Stimulated activated naive CD4-positive, alpha-beta T cell treated with Interleukin-2 at 50 U/mL for 16 hours (primary cell): ENCODE data around the gene TYROBP.
"Not testable (repeated sequence)": the region's sequence is repeated elsewhere in the genome, so short reads cannot be mapped to it uniquely, and the experiment has no call there.

Experiments used
- DNase-seq: peaks from one replicate; lab custom pipeline; 2025; lab: John Stamatoyannopoulos, UW

The TYROBP gene

DNA sequence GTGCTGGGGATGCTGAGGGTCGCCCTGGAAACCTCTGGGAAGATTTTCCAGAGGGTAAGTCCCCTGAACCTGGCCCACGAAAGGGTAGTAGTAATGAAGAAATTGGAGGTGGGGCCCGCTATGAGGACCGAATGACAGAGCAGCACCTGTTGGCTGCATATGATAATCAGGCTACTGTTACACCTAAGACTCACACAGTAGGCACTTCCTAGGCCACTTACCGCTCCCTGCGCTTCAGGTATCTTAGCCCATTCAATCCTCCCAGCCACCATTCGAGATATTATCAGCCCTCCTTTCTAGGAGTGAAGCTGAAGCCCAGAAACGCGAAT lies 23.7 kb upstream of the TYROBP start:
- no peak for DNase-seq

DNA sequence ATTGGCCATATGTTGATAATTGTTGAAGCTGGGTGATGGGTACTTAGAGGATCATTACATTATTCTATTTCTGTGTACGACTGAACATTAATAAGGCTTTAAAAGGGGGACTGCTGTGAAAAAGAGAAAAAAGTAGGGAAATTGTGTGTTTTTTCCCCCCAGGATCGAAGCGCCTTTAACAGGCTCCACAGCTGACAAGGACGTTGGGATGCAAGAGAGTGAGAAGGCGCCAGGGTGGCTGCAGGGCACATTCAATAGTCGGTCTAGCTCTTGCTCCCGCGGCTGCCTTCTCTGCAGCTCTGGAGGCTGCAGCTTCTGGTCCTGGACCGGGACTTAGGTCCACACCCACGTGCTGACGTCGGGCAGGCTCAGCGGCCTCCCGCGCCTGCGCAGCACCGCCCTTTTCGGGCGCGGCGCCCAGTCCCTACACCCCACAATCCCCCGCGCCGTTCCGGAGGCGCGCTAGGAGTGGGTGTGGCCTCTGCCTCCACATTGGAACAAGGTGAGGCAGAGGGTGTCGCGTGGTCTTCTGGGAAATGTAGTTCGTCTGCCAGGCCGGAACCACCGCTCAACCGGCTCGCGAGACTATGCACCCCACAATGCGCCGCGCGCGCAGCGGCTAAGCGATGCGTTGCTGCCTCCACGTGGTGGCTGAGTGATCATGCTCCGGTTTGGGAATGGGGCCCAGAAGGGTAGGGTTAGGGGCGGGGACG lies 23.2 kb upstream of the TYROBP start:
- DNase-seq: peak; percentile 99

DNA sequence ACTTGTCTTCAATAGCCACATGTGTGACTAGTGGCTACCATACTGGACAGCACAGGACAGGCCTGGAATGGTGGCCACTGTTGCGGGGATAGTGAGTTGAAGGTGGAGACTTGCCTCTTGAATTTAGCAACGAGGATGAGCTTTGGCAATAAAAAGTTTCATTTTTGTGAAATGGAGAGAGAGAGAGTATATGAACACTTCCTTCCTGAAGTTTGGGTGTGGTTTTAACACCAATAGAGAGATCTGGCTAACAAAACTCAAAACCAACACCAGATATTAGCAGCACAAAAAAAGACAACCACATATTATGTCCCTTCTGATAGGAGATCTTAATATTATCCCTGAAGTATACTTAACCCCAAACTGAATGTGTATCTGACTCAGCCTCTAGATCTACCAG lies 21.8 kb upstream of the TYROBP start:
- DNase-seq: no peak

DNA sequence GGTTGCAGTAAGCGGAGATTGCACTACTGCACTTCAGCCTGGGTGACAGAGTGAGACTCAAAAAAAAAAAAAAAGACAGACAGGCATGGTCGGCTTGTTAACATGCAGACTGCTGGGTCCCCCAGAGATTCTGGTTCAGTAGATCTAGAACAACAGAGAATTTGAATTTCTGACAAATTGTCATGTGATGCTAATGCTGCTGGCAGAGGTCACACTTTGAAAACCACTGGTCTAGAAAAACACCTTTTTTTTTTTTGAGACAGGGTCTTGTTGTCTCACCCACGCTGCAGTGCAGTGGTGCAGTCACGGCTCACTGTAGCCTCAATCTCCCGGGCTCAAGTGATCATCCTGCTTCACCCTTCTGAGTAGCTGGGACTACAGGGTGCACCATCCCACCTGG lies 20.4 kb upstream of the TYROBP start:
- no peak for DNase-seq

DNA sequence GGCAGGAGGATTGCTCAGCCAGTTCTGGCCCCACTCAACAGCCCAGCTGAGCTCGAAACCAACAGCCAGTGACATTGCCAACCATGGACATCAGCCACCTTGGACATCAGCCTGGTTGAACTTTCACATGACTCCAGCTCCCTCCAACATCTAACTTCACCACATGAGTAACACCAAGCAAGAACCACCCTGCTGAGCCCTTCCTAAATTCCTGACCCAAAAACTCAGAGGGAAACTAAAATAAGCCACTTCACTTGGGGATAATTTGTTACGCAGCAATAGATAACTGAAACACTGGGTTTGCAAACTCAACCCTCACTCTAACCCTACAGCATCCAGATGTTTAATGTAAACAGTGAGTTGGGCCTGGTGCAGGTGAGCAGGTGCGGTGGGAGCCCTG lies 17.4 kb upstream of the TYROBP start:
- no peak for DNase-seq

DNA sequence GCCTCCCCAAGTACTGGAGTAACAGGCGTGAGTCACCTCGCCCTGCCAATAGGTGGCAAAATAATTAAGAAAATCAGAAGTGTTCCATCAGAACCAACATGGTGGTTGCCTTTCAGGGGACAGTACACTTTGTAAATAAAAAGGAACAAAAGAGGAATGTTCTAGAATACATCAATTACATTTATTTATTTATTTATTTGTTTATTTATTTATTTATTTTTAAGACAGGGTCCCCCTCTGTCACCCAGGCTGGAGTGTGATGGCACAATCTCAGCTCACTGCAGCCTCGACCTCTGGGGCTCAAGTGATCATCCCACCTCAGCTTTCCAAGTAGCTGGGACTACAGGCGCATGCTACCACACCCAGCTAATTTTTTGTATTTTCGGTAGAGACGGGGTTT lies 12.9 kb upstream of the TYROBP start:
- no peak for DNase-seq

DNA sequence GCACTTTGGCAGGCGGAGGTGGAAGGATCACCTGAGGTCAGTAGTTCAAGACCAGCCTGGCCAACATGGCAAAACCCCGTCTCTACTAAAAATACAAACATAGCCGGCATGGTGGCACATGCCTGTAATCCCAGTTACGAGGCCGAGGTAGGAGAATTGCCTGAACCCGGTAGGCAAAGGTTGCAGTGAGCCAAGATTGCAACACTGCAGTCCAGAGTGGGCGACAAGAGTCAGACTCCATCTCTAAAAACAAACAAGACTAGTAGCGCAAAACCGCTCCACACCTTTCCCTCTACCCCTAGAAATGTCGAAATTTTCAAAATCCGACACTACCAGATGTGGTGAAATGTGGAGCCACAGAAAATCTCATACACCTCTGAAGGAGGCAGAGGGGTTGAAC lies 11.2 kb upstream of the TYROBP start:
- no peak for DNase-seq

DNA sequence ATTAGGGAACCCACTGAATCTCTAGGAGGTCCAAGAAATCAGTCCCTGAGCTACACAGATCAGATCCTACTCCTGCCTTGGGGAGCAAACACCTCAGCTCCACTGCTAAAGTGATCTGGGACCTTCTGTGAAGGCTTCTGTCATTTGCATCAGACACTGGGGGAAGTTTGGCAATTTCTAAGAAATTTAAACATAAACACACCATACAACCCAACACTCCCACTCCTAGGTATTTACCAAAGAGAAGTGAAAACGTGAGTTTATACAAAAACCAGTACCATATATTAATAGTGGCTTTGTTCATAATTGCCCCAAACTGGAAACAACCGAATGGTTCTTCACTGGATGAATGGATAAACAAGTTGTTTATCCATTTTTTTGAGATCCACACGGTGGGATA lies 7.3 kb upstream of the TYROBP start:
- no peak for DNase-seq

DNA sequence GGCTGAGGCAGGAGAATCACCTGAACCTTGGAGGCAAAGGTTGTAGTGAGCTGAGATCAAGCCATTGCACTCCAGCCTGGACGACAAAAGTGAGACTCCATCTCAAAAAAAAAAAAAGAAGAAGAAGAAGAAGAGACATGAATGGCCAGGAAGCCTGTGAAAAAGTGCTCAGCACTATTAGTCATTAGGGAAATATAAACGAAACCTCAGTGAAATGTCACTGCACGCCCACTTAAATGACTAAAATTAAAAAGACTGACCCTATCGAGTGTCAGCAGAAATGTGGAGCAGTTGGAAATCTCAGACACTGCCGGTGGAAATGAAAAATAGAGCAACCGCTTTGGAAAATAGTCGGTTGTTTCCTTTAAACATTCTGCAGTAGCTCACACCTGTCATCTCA lies 5.5 kb upstream of the TYROBP start:
- no peak for DNase-seq

DNA sequence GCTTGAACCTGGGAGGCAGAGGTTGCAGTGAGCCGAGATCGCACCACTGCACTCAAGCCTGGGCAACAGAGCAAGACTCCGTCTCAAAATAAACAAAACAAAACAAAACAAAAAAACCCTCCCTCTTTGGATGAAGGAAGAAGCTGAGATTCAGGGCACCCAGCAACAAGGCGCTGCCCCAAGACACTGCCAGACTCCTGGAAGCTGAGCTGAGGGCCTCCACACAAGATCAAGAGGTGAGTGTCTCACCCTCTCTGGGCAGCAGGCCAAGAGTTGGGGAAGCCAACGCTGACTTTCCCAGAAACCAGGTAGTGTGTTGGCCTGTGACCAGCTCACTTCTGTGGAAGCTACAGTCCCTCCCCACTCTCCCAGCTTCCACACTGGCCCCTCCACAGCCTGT lies 3.7 kb upstream of the TYROBP start:
- DNase-seq: no peak

DNA sequence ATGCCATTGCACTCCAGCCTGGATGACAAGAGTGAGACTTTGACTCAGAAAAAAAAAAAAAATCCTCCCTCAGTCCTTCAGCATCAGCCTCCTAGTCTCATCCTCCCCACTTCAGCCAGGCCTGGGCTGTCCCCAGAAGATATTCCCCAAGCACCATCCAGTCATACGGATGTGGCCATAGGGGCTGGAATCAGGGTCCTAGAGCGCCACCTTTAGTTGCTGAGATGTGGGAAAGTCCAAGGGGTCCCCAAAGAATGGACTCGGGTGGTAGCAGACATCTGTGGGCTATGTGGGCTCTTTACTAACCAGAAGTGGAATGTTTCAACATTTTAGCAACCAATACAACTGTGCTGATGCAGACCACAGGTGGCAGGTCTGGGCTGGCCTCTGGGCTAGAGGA lies 3.1 kb upstream of the TYROBP start:
- no peak for DNase-seq

DNA sequence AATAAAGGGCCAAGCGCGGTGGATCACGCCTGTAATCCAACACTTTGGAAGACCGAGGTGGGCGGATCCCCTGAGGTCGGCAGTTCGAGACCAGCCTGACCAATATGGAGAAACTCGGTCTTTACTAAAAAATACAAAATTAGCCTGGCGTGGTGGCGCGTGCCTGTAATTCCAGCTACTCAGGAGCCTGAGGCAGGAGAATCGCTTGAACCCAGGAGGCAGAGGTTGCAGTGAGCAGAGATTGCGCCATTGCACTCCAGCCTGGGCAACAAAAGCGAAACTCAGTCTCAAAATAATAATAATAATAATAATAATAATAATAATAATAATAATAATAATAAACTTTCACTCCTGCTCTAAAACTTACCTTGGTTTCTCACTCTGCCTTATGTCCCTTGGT lies 2.3 kb upstream of the TYROBP start:
- DNase-seq: not testable (repeated sequence)

DNA sequence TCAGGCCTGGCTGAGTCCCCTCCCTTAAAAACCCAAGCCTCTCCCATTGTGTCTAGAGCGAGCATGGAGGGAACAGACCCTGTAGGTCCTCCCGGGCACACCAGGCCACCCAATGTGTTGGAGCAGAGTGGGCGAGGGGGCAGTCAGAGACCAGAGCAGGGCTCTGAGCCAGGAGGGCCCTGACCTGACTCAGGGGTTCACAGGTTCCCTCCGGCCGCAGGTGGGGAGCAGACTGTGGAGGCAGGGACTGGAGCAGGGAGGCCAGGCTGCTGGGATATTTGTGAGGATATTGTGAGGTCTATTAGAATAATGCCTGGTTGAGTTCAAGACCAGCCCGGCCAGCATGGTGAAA lies 1.6 kb upstream of the TYROBP start:
- no peak for DNase-seq

DNA sequence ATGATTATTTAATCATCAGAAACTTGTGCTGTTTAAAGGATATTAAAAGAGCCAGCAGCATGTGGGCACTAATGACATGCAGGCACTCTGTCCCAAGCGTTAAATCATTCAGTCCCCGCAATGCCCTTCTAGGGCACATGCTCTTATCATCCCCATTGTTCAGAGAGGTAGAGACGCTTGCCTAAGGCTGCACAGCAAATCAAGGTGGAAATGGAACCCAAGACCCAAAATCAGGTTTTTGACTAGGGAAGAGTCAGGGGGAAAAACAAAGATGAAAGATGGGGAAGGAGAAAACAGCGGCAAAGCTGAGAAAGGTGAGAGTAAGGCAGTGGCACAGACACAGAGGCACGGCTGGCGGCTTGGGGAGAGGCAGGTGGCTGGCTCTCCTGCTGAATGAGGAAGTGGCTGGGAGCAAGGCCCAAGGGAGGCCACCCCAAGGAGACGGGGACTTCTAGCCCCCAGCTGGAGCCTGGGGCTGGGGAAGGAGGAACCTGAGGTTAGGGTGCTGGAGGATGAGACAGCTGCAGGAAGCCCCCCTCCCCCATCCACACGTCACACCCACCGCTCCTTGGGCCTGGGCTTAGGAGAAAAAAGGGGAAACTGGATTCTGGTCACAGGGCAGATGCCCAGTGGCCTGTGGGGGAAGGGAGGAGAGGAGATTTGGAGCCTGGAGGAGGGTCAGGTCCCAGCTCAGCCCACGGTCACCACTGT lies 1.0 kb upstream of the TYROBP start:
- DNase-seq: no peak

DNA sequence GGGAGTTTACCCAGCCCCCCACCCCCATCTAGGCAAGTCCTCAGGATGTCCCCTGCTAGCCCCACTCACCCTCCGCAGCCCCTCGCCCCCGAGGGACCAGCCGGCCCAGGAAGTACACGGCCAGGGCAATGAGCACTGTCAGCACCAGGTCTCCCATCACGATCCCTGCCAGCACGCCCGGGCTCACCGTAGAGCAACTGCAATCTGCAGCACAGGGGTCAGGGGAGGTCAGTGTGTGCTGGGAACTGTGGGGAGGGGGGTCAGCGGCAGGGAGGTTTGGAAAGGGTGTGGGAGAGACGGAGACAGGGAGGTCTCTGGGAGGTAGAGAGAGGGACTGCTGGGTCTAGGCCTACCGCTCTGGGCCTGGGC lies 734 bp downstream of the TYROBP start:
- DNase-seq: no peak

DNA sequence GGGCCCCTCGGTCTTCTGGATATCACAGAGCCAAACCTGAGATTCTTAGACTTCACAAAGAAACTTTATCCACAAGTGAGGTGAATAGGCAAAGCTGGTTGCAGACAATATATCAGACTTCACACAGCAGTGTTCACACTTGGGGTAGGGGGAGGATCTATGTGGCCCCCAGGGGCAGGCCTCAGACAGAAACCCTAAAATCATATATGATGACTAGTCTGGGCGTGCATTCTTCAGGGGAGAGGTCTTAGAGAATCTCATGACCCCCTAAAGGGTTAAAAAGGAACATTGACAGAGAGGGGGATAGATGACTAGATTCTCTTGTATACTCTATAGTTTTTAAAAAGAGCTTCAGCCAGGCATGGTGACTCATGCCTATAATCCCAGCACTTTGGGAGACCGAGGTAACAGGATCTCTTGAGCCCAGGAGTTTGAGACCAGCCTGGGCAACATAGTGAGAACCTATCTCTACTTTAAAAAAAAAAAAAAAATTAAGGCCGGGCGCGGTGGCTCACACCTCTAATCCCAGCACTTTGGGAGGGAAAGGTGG lies 2.8 kb downstream of the TYROBP start:
- no peak for DNase-seq

DNA sequence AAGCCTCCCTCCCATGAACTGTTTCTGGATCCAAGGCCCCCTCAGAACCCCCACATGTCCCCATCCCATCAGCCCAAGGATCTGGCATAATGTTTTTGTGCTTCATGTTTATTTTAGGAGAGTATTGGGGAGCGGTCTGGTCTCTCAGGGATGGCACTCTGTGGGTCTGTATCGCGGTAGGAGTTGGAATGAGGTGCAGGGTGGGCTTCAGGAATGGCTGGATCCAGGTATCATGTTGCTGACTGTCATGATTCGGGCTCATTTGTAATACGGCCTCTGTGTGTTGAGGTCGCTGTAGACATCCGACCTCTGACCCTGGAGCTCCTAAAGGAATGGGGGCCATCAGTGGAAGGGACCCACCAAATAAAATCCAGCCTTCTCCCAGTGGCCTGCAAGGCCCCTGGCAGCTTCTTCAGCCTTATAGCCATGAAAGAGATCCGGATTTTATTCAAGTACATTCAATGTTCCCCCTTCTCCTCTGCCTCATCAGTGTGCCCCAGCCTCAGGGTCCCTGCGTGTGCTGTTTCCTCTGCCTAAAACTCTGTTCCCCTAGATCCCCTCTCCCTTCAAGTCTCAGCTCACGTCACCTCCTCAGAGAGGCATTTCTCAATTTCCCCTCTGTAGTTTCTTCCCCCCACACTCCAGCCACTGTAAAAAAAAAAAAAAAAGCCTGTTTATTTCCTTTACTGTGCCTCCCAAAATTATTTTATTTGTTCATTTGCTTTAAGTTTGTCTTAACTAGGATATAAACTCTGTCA lies 3.6 kb downstream of the TYROBP start:
- DNase-seq: no peak

DNA sequence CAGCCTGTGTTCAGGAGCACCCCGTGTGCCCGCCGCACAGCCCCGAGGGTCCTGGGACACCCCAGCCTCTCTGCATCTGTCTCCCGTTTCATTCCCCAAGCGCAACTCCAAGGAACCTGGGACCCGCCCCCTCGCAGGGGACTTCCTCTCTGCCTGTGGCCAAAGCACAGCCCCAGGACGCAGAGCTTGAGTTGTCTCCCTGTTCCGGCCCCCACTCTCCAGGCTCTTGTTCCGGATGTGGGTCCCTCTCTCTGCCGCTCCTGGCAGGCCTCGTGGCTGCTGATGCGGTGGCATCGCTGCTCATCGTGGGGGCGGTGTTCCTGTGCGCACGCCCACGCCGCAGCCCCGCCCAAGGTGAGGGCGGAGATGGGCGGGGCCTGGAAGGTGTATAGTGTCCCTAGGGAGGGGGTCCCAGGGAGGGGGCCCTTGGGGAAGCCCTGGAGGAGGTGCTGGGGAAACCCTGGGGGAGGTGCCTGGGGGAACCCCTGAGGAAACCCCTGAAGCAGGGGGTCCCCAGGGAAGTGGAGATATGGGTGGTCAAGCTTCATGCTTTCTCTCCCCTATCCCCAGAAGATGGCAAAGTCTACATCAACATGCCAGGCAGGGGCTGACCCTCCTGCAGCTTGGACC lies 4.4 kb downstream of the TYROBP start:
- peak; percentile 86 for DNase-seq

DNA sequence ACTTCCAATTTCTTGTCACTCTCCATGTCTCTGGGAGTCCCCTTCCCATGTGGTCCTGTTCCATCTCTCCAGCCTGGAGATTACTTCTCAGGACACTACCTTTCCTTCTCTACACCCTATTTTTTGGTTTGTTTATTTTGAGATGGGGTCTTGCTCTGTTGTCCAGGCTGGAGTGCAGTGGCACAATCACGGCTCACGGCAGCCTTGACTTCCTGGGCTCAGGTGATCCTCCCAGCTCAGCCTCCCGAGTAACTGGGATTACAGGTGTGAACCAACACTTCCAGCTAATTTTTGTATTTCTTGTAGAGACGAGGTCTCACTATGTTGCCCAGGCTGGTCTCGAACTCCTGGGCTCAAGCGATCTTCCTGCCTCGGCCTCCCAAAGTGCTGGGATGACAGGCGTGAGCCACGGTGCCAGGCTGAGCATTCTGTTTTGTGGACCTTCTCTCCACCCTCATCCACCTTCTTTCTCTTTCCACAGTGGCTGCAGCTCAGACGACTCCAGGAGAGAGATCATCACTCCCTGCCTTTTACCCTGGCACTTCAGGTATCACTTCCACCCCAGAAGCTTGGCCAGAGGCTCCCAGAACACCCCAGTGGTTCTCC lies 5.1 kb downstream of the TYROBP start:
- no peak for DNase-seq

DNA sequence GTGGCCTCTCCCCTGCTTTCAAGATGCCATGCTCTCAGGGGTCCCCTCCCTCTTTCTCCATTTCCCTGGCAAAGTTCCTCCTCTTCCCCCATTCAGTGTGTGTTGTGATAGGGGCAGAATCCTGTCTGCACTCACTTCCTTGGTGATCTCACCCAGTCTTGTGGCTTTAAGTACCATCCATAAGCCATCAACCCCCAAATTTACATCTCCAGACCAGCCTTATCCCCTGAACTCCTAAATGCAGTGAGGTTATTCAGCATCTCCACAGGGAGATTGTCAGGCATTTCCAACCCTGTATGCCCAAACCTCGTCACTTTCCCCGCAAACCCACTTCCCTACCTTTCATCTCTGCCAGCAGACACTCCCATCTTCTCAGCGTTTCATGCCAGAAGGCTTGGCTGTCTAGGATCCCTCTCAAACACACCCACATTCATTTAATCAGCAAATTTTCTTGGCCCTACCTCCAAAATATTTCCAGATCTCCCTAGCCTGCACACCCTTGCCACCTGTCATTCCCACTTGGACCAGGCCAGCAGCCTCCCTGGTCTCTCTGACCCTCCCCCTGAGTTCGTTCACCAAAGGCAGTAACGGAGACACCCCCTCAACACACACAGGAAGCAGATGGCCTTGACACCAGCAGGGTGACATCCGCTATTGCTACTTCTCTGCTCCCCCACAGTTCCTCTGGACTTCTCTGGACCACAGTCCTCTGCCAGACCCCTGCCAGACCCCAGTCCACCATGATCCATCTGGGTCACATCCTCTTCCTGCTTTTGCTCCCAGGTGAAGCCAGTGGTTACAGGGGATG lies 6.0 kb downstream of the TYROBP start, which contains the start of gene HCST:
TSS of gene HCST (plus strand) at position 676 of the 808 bp plus-strand sequence. CDS start at position 741, 65 bp downstream.
- peak; percentile 20 for DNase-seq

DNA sequence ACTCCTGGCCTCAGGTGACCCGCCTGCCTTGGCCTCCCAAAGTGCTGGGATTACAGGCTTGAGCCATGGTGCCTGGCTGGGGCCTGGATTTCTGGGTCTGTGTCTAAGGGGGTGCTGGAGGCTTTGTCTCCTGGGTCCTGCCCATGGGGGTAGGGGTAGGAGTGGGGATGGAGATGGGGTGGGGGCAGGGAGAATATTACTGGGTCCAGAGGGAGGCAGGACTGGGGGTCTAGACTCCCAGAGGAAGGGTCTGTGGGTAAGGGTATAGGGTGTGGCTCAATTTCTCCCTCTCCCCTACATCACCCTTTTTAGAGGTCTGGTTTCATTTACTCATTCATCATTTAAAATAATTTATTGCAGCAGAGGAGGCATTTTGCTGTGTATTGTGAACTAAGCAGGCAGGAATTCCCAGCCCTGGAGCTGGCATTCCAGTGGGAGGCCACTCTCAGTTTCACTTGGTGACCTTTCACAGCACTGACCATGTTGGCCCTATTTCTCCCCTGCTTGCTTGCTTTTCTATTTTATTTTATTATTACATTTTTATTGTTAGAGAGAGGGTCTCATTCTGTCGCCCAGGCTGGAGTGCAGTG lies 6.9 kb downstream of the TYROBP start:
- DNase-seq: no peak
